ENCODE measurements around the gene ARFGAP1.

Gene ARFGAP1

DNA sequence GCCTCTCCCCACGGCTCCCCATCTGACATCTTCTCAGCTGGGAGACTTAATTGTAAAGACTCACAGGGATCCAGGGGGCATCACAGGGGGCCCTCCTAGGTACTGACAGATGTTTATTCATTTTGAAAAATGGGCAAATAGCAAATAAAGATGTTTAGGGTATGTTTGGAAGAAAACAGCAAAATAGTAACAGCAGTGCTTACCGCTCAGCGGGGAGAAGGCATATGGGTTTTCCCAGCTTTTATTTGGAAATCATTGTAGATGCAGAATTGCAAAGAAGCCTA, 39.6 kb upstream of the ARFGAP1 start:
- Histone ChIP-seq H3K36me3 (ENCODE audit: insufficient read depth, low read length) (no peaks in the 10 kb centered on the region), H3K9me3 (ENCODE audit: low read length) (no peaks in the 10 kb centered on the region), H3K4me1 (ENCODE audit: insufficient read depth, low read length) (peaks cover 5% of the 10 kb centered on the region), H3K9ac (ENCODE audit: low read length) (no peak overlapping the region), H3K4me3 (ENCODE audit: low read depth in 1 of 2, low read length in 2 of 2) (no peak overlapping the region), H3K27ac (ENCODE audit: low read depth, low read length) (no peak overlapping the region), H3K27me3 (ENCODE audit: control insufficient read depth in 1 of 2, insufficient read depth in 2 of 2, low read length in 2 of 2) (peaks cover 0 to 25% of the 10 kb centered on the region in 2 donors)

DNA sequence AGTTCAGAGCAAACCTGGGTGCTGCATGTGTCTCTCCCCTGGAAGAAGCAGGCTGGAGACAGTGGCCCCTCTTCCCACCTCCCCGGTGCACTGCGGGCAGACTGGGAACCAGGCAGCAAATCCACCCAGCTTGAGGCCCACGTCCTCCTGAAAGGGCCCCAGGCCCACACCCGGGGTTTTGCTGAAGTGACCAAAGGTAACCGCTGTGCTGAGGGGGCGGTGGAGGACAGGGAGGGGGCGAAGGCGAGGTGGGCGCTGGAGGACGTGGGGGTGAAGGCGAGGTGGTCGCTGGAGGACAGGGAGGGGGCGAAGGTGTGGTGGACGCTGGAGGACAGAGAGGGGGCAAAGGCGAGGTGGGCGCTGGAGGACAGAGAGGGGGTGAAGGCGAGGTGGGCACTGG, 38.7 kb upstream of the ARFGAP1 start:
- no peaks in the 10 kb centered on the region for H3K9me3 ChIP-seq (ENCODE audit: low read length)
- H3K4me3 ChIP-seq (ENCODE audit: low read depth in 1 of 2, low read length in 2 of 2), result no peak overlapping the region
- H3K36me3 ChIP-seq (ENCODE audit: insufficient read depth, low read length), result no peaks in the 10 kb centered on the region
- H3K27ac ChIP-seq (ENCODE audit: low read depth, low read length), result no peak overlapping the region
- H3K9ac ChIP-seq (ENCODE audit: low read length), result no peak overlapping the region
- peaks cover 5% of the 10 kb centered on the region for H3K4me1 ChIP-seq (ENCODE audit: insufficient read depth, low read length)
- peaks cover 0 to 30% of the 10 kb centered on the region in 2 donors for H3K27me3 ChIP-seq (ENCODE audit: control insufficient read depth in 1 of 2, insufficient read depth in 2 of 2, low read length in 2 of 2)

DNA sequence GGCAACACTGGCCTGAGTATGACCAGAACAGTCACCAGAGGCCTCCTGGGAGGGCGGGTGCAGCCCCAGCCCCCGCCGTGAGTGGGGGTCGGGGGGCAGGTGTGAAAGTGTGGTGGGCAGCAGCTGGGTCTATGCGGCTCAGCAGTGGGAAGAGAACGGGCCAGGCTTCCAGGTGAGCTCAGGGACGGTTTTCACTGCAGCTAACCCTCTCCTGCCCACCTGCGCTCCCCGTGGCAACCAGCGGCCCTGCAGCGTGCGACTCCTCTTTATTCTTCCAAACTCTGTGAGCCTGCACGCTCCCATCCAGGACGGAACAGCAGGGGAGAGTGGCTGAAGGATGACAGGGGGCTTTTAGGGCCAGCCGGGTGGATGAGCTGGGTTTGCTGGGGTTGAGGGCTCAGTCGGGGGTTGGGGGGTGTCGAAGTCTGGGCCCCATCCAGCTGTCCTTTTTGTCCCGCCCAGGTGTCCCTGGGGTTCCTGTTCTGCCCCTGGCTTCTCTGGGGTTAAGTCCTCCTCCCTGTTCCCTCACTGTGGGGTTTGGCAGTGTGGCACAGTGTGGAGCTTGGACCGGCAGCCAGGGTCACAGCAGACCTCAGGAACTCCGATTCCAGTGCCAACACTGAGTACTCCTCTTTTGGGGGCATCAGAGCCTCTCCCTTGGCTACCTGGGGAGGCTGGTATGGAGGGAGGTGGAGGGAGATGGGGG, 37.8 kb upstream of the ARFGAP1 start:
- Histone ChIP-seq H3K4me3 (ENCODE audit: low read depth in 1 of 2, low read length in 2 of 2) (no peak overlapping the region), H3K9ac (ENCODE audit: low read length) (no peak overlapping the region), H3K27ac (ENCODE audit: low read depth, low read length) (no peak overlapping the region), H3K36me3 (ENCODE audit: insufficient read depth, low read length) (no peaks in the 10 kb centered on the region), H3K4me1 (ENCODE audit: insufficient read depth, low read length) (peaks cover 5% of the 10 kb centered on the region), H3K9me3 (ENCODE audit: low read length) (no peaks in the 10 kb centered on the region), H3K27me3 (ENCODE audit: control insufficient read depth in 1 of 2, insufficient read depth in 2 of 2, low read length in 2 of 2) (peaks cover 0 to 30% of the 10 kb centered on the region in 2 donors)

DNA sequence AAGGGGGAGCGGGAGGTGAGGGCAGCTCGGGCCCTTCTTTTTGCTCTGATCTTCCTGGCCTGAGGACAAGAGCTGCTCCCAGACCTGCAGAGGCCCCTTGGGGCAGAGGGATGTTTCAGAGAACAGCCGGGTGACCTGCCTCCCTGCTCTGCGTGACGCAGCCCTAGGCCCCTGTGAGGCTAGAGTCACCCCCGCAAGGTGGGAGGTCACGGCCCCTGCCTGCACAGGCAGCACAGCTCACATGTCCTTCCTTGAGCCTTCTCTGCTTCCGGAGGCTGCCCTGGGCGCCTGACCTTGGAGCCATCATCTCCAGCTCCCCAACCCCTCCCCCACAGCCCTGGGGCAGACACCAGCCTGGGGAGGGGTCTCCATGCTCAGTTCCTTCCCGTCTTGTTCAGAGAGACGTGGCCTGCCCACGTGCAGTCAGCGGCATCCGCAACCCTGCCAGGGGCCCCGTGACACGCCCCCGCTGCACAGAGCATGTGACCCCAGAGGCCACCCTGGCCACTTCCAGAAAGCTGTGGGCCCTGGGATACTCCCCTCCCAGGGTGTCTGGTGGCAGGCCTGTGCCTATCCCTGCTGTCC, 37.1 kb upstream of the ARFGAP1 start, which contains the start of gene BIRC7:
Gene BIRC7, plus strand, starts transcription at position 507 of the 585 bp plus-strand sequence. CDS start 192 bp downstream, outside the sequence.
- Histone ChIP-seq H3K27me3 (ENCODE audit: control insufficient read depth in 1 of 2, insufficient read depth in 2 of 2, low read length in 2 of 2) (peaks cover 0 to 30% of the 10 kb centered on the region in 2 donors), H3K4me3 (ENCODE audit: low read depth in 1 of 2, low read length in 2 of 2) (no peak within 1 kb of the TSS), H3K9me3 (ENCODE audit: low read length) (no peaks in the 10 kb centered on the region), H3K36me3 (ENCODE audit: insufficient read depth, low read length) (no peaks in the 10 kb centered on the region), H3K4me1 (ENCODE audit: insufficient read depth, low read length) (peaks cover 2% of the 10 kb centered on the region), H3K9ac (ENCODE audit: low read length) (no peak within 1 kb of the TSS), H3K27ac (ENCODE audit: low read depth, low read length) (no peak within 1 kb of the TSS)

DNA sequence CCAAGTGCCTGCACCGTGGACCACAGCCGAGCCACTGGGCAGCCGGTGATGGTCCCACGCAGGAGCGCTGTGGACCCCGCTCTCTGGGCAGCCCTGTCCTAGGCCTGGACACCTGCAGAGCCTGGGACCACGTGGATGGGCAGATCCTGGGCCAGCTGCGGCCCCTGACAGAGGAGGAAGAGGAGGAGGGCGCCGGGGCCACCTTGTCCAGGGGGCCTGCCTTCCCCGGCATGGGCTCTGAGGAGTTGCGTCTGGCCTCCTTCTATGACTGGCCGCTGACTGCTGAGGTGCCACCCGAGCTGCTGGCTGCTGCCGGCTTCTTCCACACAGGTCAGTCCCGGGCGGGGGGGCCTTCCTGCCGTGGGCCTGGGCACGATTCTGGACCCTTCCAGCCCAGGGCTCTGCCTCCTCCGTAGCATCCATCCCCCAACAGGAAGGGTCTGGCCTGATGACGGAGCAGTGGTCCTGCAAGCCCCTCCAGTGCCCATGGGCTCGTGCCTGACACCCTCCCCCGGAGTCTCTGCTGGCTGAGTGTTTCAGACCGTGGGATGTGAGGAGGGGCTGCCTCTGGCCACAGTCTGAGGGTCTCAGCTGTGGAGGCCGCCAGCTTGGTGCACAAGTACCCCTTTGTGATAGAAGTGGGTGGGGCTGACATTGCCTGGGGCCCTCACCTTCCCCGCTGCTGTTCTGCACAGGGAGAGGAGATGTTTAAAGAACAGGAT, 36.3 kb upstream of the ARFGAP1 start:
- Histone ChIP-seq H3K4me3 (ENCODE audit: low read depth in 1 of 2, low read length in 2 of 2) (no peak overlapping the region), H3K27me3 (ENCODE audit: control insufficient read depth in 1 of 2, insufficient read depth in 2 of 2, low read length in 2 of 2) (peaks cover 0 to 30% of the 10 kb centered on the region in 2 donors)

DNA sequence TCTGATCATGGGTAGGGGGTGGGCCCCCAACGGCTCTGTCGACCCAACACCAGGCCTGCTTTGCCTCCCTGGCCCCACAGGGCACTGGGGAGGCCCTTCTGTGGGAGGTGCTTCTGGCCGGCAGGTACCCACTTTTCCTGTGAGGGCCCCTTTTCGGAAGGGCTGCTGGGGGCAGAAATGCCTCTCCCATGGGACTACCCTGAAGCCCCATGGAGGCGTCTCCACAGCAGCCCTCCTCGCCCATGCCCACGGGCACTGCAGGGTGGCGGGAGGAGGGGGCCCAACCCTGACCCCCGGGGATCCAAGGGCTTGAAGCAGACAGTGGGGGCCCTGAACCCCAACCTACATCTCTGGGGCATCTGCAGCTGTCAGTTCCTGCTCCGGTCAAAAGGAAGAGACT, 34.6 kb upstream of the ARFGAP1 start:
- Histone ChIP-seq H3K36me3 (ENCODE audit: insufficient read depth, low read length) (no peaks in the 10 kb centered on the region), H3K27ac (ENCODE audit: low read depth, low read length) (no peak overlapping the region), H3K4me3 (ENCODE audit: low read depth in 1 of 2, low read length in 2 of 2) (no peak overlapping the region), H3K4me1 (ENCODE audit: insufficient read depth, low read length) (no peaks in the 10 kb centered on the region), H3K9me3 (ENCODE audit: low read length) (no peaks in the 10 kb centered on the region), H3K27me3 (ENCODE audit: control insufficient read depth in 1 of 2, insufficient read depth in 2 of 2, low read length in 2 of 2) (peaks cover 0 to 30% of the 10 kb centered on the region in 2 donors), H3K9ac (ENCODE audit: low read length) (no peak overlapping the region)

More for the DNA sequence above, 36.3 kb upstream of the ARFGAP1 start:
- Histone ChIP-seq H3K9ac (ENCODE audit: low read length) (no peak overlapping the region), H3K36me3 (ENCODE audit: insufficient read depth, low read length) (no peaks in the 10 kb centered on the region), H3K27ac (ENCODE audit: low read depth, low read length) (no peak overlapping the region), H3K9me3 (ENCODE audit: low read length) (no peaks in the 10 kb centered on the region), H3K4me1 (ENCODE audit: insufficient read depth, low read length) (no peaks in the 10 kb centered on the region)

DNA sequence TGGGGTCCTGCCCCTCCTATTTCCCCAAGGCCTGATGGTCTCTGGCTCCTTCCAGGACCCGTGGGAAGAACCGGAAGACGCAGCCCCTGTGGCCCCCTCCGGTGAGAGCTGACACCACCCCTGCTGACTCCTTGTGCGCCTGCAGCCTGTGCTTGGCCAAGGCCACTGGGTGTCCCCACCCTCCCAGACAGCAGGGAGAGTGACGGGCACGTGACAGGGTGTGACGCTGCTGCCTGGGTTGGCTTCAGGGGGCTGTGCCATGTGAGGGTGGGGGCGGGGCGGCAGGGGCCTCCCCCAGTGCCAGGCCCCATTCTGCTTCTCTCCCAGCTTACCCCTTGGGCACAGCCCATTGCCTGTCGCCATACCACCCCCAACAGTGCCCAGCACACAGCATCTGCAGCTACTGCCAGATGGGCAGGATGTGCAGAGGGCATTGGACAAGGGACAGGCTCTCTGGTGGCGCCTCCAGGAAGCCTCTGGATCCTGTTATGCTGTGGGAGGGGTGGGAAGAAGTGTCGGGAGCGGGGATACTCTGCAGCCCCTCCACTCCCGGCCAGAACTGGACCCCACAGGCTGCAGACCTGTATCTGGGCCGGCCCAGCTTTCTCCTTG, 34.0 kb upstream of the ARFGAP1 start:
- Histone ChIP-seq H3K36me3 (ENCODE audit: insufficient read depth, low read length) (no peaks in the 10 kb centered on the region), H3K9me3 (ENCODE audit: low read length) (no peaks in the 10 kb centered on the region), H3K9ac (ENCODE audit: low read length) (no peak overlapping the region), H3K27ac (ENCODE audit: low read depth, low read length) (no peak overlapping the region), H3K4me3 (ENCODE audit: low read depth in 1 of 2, low read length in 2 of 2) (no peak overlapping the region), H3K4me1 (ENCODE audit: insufficient read depth, low read length) (no peaks in the 10 kb centered on the region), H3K27me3 (ENCODE audit: control insufficient read depth in 1 of 2, insufficient read depth in 2 of 2, low read length in 2 of 2) (peaks cover 0 to 28% of the 10 kb centered on the region in 2 donors)

DNA sequence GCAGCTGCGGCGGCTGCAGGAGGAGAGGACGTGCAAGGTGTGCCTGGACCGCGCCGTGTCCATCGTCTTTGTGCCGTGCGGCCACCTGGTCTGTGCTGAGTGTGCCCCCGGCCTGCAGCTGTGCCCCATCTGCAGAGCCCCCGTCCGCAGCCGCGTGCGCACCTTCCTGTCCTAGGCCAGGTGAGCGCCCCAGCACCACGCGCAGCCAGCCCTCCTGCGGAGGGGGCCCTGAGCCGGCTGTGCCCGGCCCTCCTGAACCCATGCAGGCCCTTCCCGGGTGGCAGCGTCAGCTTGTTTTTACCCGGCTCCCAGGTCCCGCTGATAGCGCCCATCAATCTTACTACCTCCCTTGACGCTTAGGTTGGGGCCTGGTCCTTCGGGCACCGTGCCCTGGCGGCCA, 33.2 kb upstream of the ARFGAP1 start:
- H3K4me3 ChIP-seq (ENCODE audit: low read depth in 1 of 2, low read length in 2 of 2), result no peak overlapping the region
- peaks cover 0 to 20% of the 10 kb centered on the region in 2 donors for H3K27me3 ChIP-seq (ENCODE audit: control insufficient read depth in 1 of 2, insufficient read depth in 2 of 2, low read length in 2 of 2)
- H3K27ac ChIP-seq (ENCODE audit: low read depth, low read length), result no peak overlapping the region
- H3K9me3 ChIP-seq (ENCODE audit: low read length), result no peaks in the 10 kb centered on the region
- H3K36me3 ChIP-seq (ENCODE audit: insufficient read depth, low read length), result no peaks in the 10 kb centered on the region
- no peaks in the 10 kb centered on the region for H3K4me1 ChIP-seq (ENCODE audit: insufficient read depth, low read length)
- H3K9ac ChIP-seq (ENCODE audit: low read length), result no peak overlapping the region

DNA sequence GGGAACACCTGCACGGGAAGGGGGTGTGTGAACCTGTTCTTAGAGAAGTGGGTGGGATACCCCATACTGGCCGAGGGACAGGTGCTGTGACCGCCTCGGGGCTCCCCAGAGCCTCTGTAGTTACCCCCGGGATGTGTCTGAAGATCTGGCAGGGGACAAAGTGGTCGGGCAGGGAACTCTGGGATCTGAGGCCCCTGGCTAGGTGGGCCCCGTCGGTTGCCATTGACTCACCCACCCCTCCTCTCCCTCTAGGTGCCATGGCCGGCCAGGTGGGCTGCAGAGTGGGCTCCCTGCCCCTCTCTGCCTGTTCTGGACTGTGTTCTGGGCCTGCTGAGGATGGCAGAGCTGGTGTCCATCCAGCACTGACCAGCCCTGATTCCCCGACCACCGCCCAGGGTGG, 32.6 kb upstream of the ARFGAP1 start:
- Histone ChIP-seq H3K27ac (ENCODE audit: low read depth, low read length) (no peak overlapping the region), H3K4me3 (ENCODE audit: low read depth in 1 of 2, low read length in 2 of 2) (no peak overlapping the region), H3K27me3 (ENCODE audit: control insufficient read depth in 1 of 2, insufficient read depth in 2 of 2, low read length in 2 of 2) (peaks cover 0 to 15% of the 10 kb centered on the region in 2 donors), H3K4me1 (ENCODE audit: insufficient read depth, low read length) (no peaks in the 10 kb centered on the region), H3K36me3 (ENCODE audit: insufficient read depth, low read length) (no peaks in the 10 kb centered on the region), H3K9ac (ENCODE audit: low read length) (no peak overlapping the region), H3K9me3 (ENCODE audit: low read length) (no peaks in the 10 kb centered on the region)

DNA sequence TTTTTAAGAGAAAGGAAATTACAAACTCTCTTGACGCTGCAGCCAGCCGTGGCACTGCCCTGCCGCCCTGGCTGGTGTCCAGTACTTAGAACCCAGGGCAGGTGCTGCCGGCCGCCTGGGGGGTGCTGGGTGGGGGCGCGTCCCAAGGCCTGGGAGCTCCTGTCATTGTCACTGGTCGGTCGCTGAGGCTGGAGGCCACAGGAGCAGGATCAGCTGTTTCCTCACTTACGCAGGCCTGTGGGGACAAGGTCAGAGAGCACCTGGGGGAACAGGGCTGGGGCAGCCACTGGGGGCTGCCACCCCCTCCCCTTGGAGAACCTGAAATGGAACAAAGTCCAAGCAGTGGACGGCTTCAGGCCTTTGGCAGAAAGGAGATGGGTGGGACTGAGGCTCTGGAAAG, 31.3 kb upstream of the ARFGAP1 start:
- Histone ChIP-seq H3K27me3 (ENCODE audit: control insufficient read depth in 1 of 2, insufficient read depth in 2 of 2, low read length in 2 of 2) (peaks cover 0 to 15% of the 10 kb centered on the region in 2 donors), H3K27ac (ENCODE audit: low read depth, low read length) (no peak overlapping the region), H3K4me3 (ENCODE audit: low read depth in 1 of 2, low read length in 2 of 2) (no peak overlapping the region), H3K9ac (ENCODE audit: low read length) (no peak overlapping the region), H3K9me3 (ENCODE audit: low read length) (no peaks in the 10 kb centered on the region), H3K36me3 (ENCODE audit: insufficient read depth, low read length) (no peaks in the 10 kb centered on the region), H3K4me1 (ENCODE audit: insufficient read depth, low read length) (no peaks in the 10 kb centered on the region)

DNA sequence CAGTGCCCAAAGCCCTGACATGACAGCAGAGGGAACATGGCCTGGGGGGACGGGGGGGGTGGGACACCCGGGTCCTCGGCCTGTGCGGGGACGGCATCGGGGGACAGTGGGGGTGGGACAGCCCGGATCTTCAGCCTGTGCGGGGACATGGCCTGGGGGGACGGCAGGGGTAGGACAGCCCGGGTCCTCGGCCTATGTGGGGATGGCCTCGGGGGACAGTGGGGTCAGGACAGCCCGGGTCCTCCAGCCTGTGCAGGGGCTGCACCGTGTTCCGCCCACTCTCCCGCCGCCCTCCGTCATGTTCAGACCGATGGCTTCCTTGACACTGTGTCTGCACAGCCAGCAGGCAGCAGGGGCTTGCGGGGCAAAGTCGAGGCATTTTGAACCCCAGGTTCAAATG, 29.9 kb upstream of the ARFGAP1 start:
- peaks cover 0 to 16% of the 10 kb centered on the region in 2 donors for H3K27me3 ChIP-seq (ENCODE audit: control insufficient read depth in 1 of 2, insufficient read depth in 2 of 2, low read length in 2 of 2)
- H3K4me3 ChIP-seq (ENCODE audit: low read depth in 1 of 2, low read length in 2 of 2), result no peak overlapping the region
- no peak overlapping the region for H3K9ac ChIP-seq (ENCODE audit: low read length)
- H3K4me1 ChIP-seq (ENCODE audit: insufficient read depth, low read length), result no peaks in the 10 kb centered on the region
- no peaks in the 10 kb centered on the region for H3K9me3 ChIP-seq (ENCODE audit: low read length)
- H3K36me3 ChIP-seq (ENCODE audit: insufficient read depth, low read length), result no peaks in the 10 kb centered on the region
- no peak overlapping the region for H3K27ac ChIP-seq (ENCODE audit: low read depth, low read length)

Measured in muscle layer of colon (tissue), 2 donors.